Effector memory CD8-positive, alpha-beta T cell (primary cell): Measurements from ENCODE around the gene SLC9A3.
"Not testable (repeated sequence)": the region's sequence is repeated elsewhere in the genome, so short reads cannot be mapped to it uniquely, and the experiment has no call there.

Experiments
- ATAC-seq: fragments of 150-1000 bp; cut with Tn5 transposase; replicated peaks from 2 replicates; pipeline ENCODE4 v1.10.0; 2021; ENCODE audit warnings: mild to moderate bottlenecking, moderate library complexity
- DNase-seq, 3 experiments: peaks; one replicate each; pipeline ENCODE4 v3.0.0; 2021
- H3K27ac Mint-ChIP-seq, 2 donors: one replicate each; pipeline ENCODE4 v1.8.0; 2022; ENCODE audit warnings: mild to moderate bottlenecking in 2 of 2, mixed read lengths in 2 of 2, moderate library complexity in 2 of 2
- H3K27me3 Mint-ChIP-seq, 2 donors: one replicate each; pipeline ENCODE4 v1.8.0; 2022; ENCODE audit warnings: mixed read lengths in 2 of 2
- H3K36me3 Mint-ChIP-seq: one replicate; pipeline ENCODE4 v1.8.0; 2022; ENCODE audit warnings: mild to moderate bottlenecking, moderate library complexity, mixed read lengths; ENCODE audit not compliant: insufficient read depth
- H3K4me1 Mint-ChIP-seq, 2 donors: one replicate each; pipeline ENCODE4 v1.8.0; 2022; ENCODE audit warnings: low read depth in 2 of 2, mixed read lengths in 2 of 2
- H3K4me3 Mint-ChIP-seq, 2 donors: one replicate each; pipeline ENCODE4 v1.8.0; 2022; ENCODE audit warnings: mild to moderate bottlenecking in 2 of 2, mixed read lengths in 2 of 2, moderate library complexity in 2 of 2
- H3K9me3 Mint-ChIP-seq, 2 donors: one replicate each; pipeline ENCODE4 v1.8.0; 2022; ENCODE audit warnings: mixed read lengths in 2 of 2

SLC9A3 gene

GRCh38 chr5:477247-477646 lies 47.0 kb downstream of the SLC9A3 start:
- Mint-ChIP-seq H3K27me3 (peaks cover 20 to 74% of the 10 kb centered on the region in 2 donors), H3K4me1 (peaks cover 9% of the 10 kb centered on the region in 2 donors), H3K4me3 (no peak overlapping the region), H3K9me3 (no peaks in the 10 kb centered on the region), H3K36me3 (peaks cover 5% of the 10 kb centered on the region), H3K27ac (peak overlapping the region in 1 of 2 donors; percentile 49)
- DNase-seq (no peak), ATAC-seq (no peak)

GRCh38 chr5:476814-477175 lies 47.5 kb downstream of the SLC9A3 start:
- Mint-ChIP-seq H3K4me1 (peaks cover 12% of the 10 kb centered on the region in 2 donors), H3K36me3 (peaks cover 9% of the 10 kb centered on the region), H3K27ac (peak overlapping the region in 1 of 2 donors; percentile 49), H3K27me3 (peaks cover 20 to 74% of the 10 kb centered on the region in 2 donors), H3K4me3 (peak overlapping the region in 1 of 2 donors; percentile 36), H3K9me3 (no peaks in the 10 kb centered on the region)
- ATAC-seq (no peak), DNase-seq (no peak)

- peaks cover 10% of the 10 kb centered on the region for H3K36me3 Mint-ChIP-seq
- no peak overlapping the region for H3K27ac Mint-ChIP-seq
- H3K4me1 Mint-ChIP-seq = peaks cover 15% of the 10 kb centered on the region in 2 donors
- no peak for ATAC-seq
- H3K4me3 Mint-ChIP-seq = peak overlapping the region in 1 of 2 donors; percentile 36
- H3K27me3 Mint-ChIP-seq = peaks cover 20 to 70% of the 10 kb centered on the region in 2 donors
- no peak for DNase-seq
- no peaks in the 10 kb centered on the region for H3K9me3 Mint-ChIP-seq
These were observed 48.0 kb downstream of the SLC9A3 start for GRCh38 chr5:476102-476813.

GRCh38 chr5:475704-476101 lies 48.5 kb downstream of the SLC9A3 start:
- H3K4me3 Mint-ChIP-seq = peak overlapping the region; percentile 25 to 54
- no peaks in the 10 kb centered on the region for H3K9me3 Mint-ChIP-seq

GRCh38 chr5:474840-475661 lies 49.2 kb downstream of the SLC9A3 start:
- H3K9me3 Mint-ChIP-seq = no peaks in the 10 kb centered on the region
- H3K4me3 Mint-ChIP-seq = peak overlapping the region; percentile 82 to 84
- peaks cover 10% of the 10 kb centered on the region for H3K36me3 Mint-ChIP-seq
- peaks cover 18 to 60% of the 10 kb centered on the region in 2 donors for H3K27me3 Mint-ChIP-seq
- ATAC-seq (no peak), DNase-seq (no peak)
- no peak overlapping the region for H3K27ac Mint-ChIP-seq
- H3K4me1 Mint-ChIP-seq = peaks cover 17 to 20% of the 10 kb centered on the region in 2 donors

More at GRCh38 chr5:475704-476101, 48.5 kb downstream of the SLC9A3 start:
- Mint-ChIP-seq H3K36me3 (peaks cover 10% of the 10 kb centered on the region), H3K4me1 (peaks cover 15 to 18% of the 10 kb centered on the region in 2 donors), H3K27ac (no peak overlapping the region), H3K27me3 (peaks cover 20 to 66% of the 10 kb centered on the region in 2 donors)
- DNase-seq = no peak
- ATAC-seq = no peak

- Mint-ChIP-seq H3K27me3 (peaks cover 15 to 54% of the 10 kb centered on the region in 2 donors), H3K4me1 (peaks cover 19 to 22% of the 10 kb centered on the region in 2 donors), H3K36me3 (peaks cover 10% of the 10 kb centered on the region), H3K4me3 (peak overlapping the region; percentile 82 to 84)
- not testable (repeated sequence) for DNase-seq, H3K27ac Mint-ChIP-seq, H3K9me3 Mint-ChIP-seq, ATAC-seq
These were observed 49.9 kb downstream of the SLC9A3 start for GRCh38 chr5:474232-474839.

- Mint-ChIP-seq H3K36me3 (peaks cover 12% of the 10 kb centered on the region), H3K27ac (no peak overlapping the region), H3K4me1 (peaks cover 19 to 22% of the 10 kb centered on the region in 2 donors), H3K4me3 (peak overlapping the region; percentile 82 to 84), H3K27me3 (peaks cover 15 to 49% of the 10 kb centered on the region in 2 donors), H3K9me3 (no peaks in the 10 kb centered on the region)
- DNase-seq = peak in 1 of 3 experiments; percentile 31
- ATAC-seq = peak; percentile 1
These were observed 50.6 kb downstream of the SLC9A3 start for GRCh38 chr5:473551-474192.

- Mint-ChIP-seq H3K9me3 (no peaks in the 10 kb centered on the region), H3K36me3 (peaks cover 16% of the 10 kb centered on the region), H3K27ac (peak overlapping the region; percentile 62 to 82), H3K27me3 (peaks cover 15 to 43% of the 10 kb centered on the region in 2 donors), H3K4me1 (peaks cover 19 to 22% of the 10 kb centered on the region in 2 donors), H3K4me3 (peak overlapping the region; percentile 82 to 84)
- peak; percentile 84 to 88 (median 85) for DNase-seq
- ATAC-seq = peak; percentile 86
These were observed 51.3 kb downstream of the SLC9A3 start for GRCh38 chr5:472656-473550.

- H3K4me3 Mint-ChIP-seq = peak overlapping the region; percentile 78 to 84
- ATAC-seq (peak; percentile 3), DNase-seq (peak in 1 of 3 experiments; percentile 11)
- H3K27ac Mint-ChIP-seq = peak overlapping the region; percentile 62 to 82
- peaks cover 7 to 35% of the 10 kb centered on the region in 2 donors for H3K27me3 Mint-ChIP-seq
- peaks cover 16% of the 10 kb centered on the region for H3K36me3 Mint-ChIP-seq
- peaks cover 19 to 22% of the 10 kb centered on the region in 2 donors for H3K4me1 Mint-ChIP-seq
- no peaks in the 10 kb centered on the region for H3K9me3 Mint-ChIP-seq
These were observed 52.1 kb downstream of the SLC9A3 start for GRCh38 chr5:472076-472655.

GRCh38 chr5:471750-472058 lies 52.5 kb downstream of the SLC9A3 start:
- Mint-ChIP-seq H3K9me3 (no peaks in the 10 kb centered on the region), H3K27ac (peak overlapping the region; percentile 62 to 82), H3K27me3 (peaks cover 6 to 31% of the 10 kb centered on the region in 2 donors), H3K4me1 (peaks cover 19 to 22% of the 10 kb centered on the region in 2 donors), H3K4me3 (peak overlapping the region; percentile 78 to 84), H3K36me3 (peaks cover 16% of the 10 kb centered on the region)
- DNase-seq (no peak), ATAC-seq (no peak)

GRCh38 chr5:470961-471749 lies 53.1 kb downstream of the SLC9A3 start:
- Mint-ChIP-seq H3K36me3 (peaks cover 18% of the 10 kb centered on the region), H3K27ac (peak overlapping the region in 1 of 2 donors; percentile 82), H3K4me1 (peaks cover 19 to 22% of the 10 kb centered on the region in 2 donors), H3K9me3 (no peaks in the 10 kb centered on the region), H3K4me3 (peak overlapping the region; percentile 78 to 84), H3K27me3 (peaks cover 6 to 25% of the 10 kb centered on the region in 2 donors)
- ATAC-seq (no peak), DNase-seq (no peak)
